GM12801 (cell line): ENCODE results near the gene ADAR.

ENCODE experiments used
- TF ChIP-seq, protein P1 (sequence below): IDR thresholded peaks from one replicate; pipeline ENCODE4 v1.5.1; 2011; ENCODE audit warnings: control low read depth; ENCODE audit not compliant: insufficient read length; ENCODE audit errors: extremely low read depth

ADAR gene

DNA sequence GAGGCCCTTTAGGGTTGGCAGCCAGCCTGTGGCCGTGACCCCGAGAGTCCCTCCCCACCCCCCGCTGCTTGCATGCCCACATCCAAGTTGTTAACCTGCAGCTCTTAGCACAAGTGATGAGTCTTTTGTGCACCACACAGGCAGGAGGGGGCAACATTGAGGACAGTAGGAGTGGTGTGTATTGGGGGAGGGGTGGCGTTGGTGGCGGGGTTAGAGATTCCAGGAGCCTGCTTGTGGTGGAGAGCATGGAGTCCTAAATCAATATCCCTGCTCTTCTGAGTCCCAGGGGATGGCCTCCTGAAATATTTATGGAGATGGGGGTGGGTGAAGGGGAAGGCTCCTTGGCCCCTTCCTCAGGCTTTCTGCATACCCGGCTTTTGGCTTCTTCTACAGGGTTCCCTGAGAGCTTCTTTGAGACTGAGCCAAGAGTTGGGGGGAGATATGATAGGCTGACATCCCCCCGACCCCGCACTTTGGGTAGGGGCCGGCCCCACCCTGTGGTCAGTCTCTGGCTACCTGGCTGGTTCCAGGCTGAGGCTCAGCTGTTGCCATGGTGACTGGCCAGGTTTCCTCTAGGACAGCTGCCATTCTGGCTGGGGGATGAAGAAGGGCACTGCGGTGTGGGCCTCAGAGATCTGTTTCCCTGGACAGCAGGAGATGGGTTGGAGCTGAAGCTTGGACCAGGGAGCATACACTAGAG, 35.4 kb downstream of the ADAR start:
- TF ChIP-seq, protein P1, sequence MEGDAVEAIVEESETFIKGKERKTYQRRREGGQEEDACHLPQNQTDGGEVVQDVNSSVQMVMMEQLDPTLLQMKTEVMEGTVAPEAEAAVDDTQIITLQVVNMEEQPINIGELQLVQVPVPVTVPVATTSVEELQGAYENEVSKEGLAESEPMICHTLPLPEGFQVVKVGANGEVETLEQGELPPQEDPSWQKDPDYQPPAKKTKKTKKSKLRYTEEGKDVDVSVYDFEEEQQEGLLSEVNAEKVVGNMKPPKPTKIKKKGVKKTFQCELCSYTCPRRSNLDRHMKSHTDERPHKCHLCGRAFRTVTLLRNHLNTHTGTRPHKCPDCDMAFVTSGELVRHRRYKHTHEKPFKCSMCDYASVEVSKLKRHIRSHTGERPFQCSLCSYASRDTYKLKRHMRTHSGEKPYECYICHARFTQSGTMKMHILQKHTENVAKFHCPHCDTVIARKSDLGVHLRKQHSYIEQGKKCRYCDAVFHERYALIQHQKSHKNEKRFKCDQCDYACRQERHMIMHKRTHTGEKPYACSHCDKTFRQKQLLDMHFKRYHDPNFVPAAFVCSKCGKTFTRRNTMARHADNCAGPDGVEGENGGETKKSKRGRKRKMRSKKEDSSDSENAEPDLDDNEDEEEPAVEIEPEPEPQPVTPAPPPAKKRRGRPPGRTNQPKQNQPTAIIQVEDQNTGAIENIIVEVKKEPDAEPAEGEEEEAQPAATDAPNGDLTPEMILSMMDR: no peak

DNA sequence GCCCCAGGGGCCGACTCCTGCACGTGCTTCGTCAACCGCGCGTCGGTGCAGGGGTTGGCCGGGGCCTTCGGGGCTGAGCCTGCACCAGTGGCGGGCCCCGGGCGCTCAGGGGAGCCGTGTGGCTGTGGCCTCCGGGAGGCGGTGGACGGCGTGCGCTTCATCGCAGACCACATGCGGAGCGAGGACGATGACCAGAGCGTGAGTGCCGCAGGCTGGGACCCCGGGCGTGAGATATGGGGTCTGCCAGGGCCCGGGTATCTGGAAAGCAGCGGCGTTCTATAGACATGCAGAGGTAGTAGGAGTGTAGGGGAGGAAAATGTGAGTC, 36.1 kb downstream of the ADAR start:
- TF ChIP-seq, protein P1: no peak

DNA sequence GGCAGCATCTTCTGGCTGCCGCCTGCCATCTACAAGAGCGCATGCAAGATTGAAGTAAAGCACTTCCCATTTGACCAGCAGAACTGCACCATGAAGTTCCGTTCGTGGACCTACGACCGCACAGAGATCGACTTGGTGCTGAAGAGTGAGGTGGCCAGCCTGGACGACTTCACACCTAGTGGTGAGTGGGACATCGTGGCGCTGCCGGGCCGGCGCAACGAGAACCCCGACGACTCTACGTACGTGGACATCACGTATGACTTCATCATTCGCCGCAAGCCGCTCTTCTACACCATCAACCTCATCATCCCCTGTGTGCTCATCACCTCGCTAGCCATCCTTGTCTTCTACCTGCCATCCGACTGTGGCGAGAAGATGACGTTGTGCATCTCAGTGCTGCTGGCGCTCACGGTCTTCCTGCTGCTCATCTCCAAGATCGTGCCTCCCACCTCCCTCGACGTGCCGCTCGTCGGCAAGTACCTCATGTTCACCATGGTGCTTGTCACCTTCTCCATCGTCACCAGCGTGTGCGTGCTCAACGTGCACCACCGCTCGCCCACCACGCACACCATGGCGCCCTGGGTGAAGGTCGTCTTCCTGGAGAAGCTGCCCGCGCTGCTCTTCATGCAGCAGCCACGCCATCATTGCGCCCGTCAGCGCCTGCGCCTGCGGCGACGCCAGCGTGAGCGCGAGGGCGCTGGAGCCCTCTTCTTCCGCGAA, 36.6 kb downstream of the ADAR start:
- TF ChIP-seq, protein P1: no peak

DNA sequence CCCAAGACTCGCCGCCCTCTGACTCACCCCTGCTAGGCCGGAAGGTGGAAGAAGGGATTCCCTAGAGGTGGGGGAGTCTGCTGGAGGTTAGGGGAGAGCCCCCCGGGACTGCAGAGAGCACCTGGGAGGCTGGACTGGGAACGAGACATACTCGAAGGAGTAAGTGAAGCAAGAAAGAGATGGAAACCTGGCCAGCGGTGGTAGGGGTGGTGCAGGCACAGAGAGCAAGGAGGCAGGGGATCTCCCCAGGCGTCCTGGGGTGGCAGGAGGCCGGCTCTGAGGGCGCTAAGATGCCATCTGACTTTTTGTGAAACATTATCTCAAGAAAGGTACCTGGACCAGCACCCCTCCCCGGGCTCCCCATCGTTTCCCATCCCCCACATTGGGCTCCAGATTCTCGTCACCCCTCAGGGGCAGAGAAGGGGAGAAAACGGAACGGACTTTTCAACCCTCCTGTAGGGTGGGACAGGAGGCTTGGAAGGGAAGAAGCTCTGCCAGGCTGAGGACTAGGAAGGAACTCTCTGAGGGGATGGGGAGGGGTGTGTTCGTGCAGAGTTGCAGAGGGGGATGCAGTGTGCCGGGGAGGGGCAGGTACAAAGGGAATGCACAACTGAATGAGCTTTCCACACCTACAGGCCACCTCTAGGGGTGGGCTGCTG, 39.7 kb downstream of the ADAR start:
- TF ChIP-seq, protein P1: no peak

DNA sequence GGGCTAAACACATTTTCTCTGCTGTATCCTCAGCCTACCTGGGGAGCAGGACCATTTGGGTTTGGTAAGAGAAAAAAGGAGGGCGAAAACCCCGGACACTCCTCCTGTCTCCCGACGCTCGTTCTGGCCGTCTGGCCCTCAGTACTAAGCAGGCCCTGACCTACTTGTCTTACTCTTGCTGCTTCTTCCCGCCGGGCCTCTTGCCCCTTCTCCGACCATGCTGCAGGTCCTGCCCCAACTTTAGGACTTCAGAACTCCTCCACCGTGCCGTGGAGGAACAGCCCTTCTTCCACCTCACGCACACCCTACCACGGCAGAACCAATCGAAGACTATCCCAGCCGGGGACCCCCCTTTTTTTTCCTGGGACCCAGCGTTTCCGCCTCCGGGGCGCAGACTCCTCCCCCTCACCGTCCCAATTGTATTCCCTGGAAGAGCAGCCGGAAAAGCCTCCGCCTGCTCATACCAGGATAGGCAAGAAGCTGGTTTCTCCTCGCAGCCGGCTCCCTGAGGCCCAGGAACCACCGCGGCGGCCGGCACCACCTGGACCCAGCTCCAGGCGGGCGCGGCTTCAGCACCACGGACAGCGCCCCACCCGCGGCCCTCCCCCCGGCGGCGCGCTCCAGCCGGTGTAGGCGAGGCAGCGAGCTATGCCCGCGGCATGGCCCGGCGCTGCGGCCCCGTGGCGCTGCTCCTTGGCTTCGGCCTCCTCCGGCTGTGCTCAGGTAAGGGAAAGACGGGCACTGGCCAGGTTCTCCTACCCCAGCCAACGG, 40.4 kb downstream of the ADAR start, which contains the start of gene CHRNB2:
Gene CHRNB2, plus strand, starts transcription at position 393 of the 771 bp plus-strand sequence. Its CDS starts 267 bp downstream, at position 660.
- TF ChIP-seq, protein P1: no peak

DNA sequence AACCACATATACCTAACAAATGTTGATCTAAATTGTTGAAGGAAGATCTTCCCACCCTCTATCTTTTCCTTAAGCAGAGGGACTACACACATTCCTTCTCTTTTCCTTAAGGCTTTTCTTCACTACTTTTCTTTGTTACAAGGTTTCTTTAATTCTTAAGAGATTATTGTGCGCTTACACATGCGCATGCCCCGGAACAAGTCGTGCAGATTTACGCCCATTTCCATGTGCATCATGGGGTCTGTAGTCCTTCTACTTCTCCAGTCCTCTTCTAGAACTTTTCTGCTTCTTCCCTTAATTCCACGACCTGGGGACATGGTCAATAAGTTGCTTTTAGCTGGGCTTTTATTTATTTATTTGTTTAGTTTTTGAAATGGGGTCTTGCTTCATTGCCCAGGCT, 42.1 kb downstream of the ADAR start:
- TF ChIP-seq, protein P1: no peak
